SK-N-SH treated with all-trans-retinoic acid at 6 μM for 48 hours (cell line): ENCODE measurements around the gene MSL3.

Experiments used
- ARNTL ChIP-seq: fragments of 450-650 bp; formaldehyde crosslinking; IDR thresholded peaks from 2 replicates; pipeline ENCODE4 v1.5.0; 2020; ENCODE audit warnings: low read depth, mild to moderate bottlenecking, moderate library complexity, borderline replicate concordance
- CSRNP3 ChIP-seq: fragments of 250-450 bp; sonication (Bioruptor Pico); IDR thresholded peaks from 2 replicates; pipeline ENCODE4 v1.5.1; 2021; ENCODE audit warnings: mild to moderate bottlenecking, moderate library complexity
- OSR1 ChIP-seq: fragments of 250-450 bp; sonication (Bioruptor Pico); IDR thresholded peaks from 2 replicates; pipeline ENCODE4 v1.8.0; 2022; ENCODE audit warnings: moderate library complexity, mild to moderate bottlenecking, inconsistent platforms
- POU6F1 ChIP-seq: fragments of 250-450 bp; sonication (Bioruptor Pico); IDR thresholded peaks from 2 replicates; pipeline ENCODE4 v1.8.0; 2021; ENCODE audit warnings: low read depth, mild to moderate bottlenecking, moderate library complexity, borderline replicate concordance
- TCF4 ChIP-seq: fragments of 250-450 bp; sonication (Bioruptor Pico); IDR thresholded peaks from 2 replicates; pipeline ENCODE4 v1.8.0; 2021; ENCODE audit warnings: mild to moderate bottlenecking, moderate library complexity, borderline replicate concordance
- ZFP30 ChIP-seq: fragments of 450-650 bp; formaldehyde crosslinking; IDR thresholded peaks from 2 replicates; pipeline ENCODE4 v1.5.0; 2022; ENCODE audit warnings: mild to moderate bottlenecking, moderate library complexity
- TF ChIP-seq, protein P1 (sequence below): fragments of 250-450 bp; sonication (Bioruptor Pico); IDR thresholded peaks from 2 replicates; pipeline ENCODE4 v1.5.1; 2020; ENCODE audit warnings: low read depth, mild to moderate bottlenecking, moderate library complexity

- TF ChIP-seq TCF4: no peak
- TF ChIP-seq ZFP30: no peak
- TF ChIP-seq, protein P1, sequence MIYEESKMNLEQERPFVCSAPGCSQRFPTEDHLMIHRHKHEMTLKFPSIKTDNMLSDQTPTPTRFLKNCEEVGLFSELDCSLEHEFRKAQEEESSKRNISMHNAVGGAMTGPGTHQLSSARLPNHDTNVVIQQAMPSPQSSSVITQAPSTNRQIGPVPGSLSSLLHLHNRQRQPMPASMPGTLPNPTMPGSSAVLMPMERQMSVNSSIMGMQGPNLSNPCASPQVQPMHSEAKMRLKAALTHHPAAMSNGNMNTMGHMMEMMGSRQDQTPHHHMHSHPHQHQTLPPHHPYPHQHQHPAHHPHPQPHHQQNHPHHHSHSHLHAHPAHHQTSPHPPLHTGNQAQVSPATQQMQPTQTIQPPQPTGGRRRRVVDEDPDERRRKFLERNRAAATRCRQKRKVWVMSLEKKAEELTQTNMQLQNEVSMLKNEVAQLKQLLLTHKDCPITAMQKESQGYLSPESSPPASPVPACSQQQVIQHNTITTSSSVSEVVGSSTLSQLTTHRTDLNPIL (CRISPR knock-in tag): no peak
- no peak for TF ChIP-seq OSR1 (CRISPR knock-in tag)
- TF ChIP-seq ARNTL (CRISPR knock-in tag): no peak
- TF ChIP-seq POU6F1: no peak
- TF ChIP-seq CSRNP3 (CRISPR knock-in tag): no peak
Observed at GRCh38 chrX:11753668-11754067, 4.4 kb upstream of the MSL3 start.
